SK-N-SH treated with all-trans-retinoic acid at 6 μM for 48 hours (cell line): ENCODE measurements around the gene XBP1.

Experiments
- ATAC-seq: fragments of 200-7000 bp; cut with Tn5 transposase; 3 replicates; pipeline ENCODE4 v1.9.1; 2020; ENCODE audit warnings: mild to moderate bottlenecking, moderate library complexity
- CREB5 ChIP-seq: fragments of 250-450 bp; sonication (Bioruptor Pico); IDR thresholded peaks from 2 replicates; pipeline ENCODE4 v1.5.1; 2020; ENCODE audit warnings: low read depth, mild to moderate bottlenecking, moderate library complexity
- CSDC2 ChIP-seq: fragments of 250-450 bp; sonication (Bioruptor Pico); IDR thresholded peaks from 2 replicates; pipeline ENCODE4 v1.5.0; 2020; ENCODE audit warnings: mild to moderate bottlenecking, moderate library complexity
- CSRNP3 ChIP-seq: fragments of 250-450 bp; sonication (Bioruptor Pico); IDR thresholded peaks from 2 replicates; pipeline ENCODE4 v1.5.1; 2021; ENCODE audit warnings: mild to moderate bottlenecking, moderate library complexity
- ESRRG ChIP-seq: fragments of 250-450 bp; sonication (Bioruptor Pico); IDR thresholded peaks from 2 replicates; pipeline ENCODE4 v1.6.1; 2021; ENCODE audit warnings: mild to moderate bottlenecking
- PATZ1 ChIP-seq: fragments of 250-450 bp; sonication (Bioruptor Pico); IDR thresholded peaks from 2 replicates; pipeline ENCODE4 v1.8.0; 2020; ENCODE audit warnings: mild to moderate bottlenecking, moderate library complexity, borderline replicate concordance
- POU6F1 ChIP-seq: fragments of 250-450 bp; sonication (Bioruptor Pico); IDR thresholded peaks from 2 replicates; pipeline ENCODE4 v1.8.0; 2021; ENCODE audit warnings: low read depth, mild to moderate bottlenecking, moderate library complexity, borderline replicate concordance
- PPARA ChIP-seq: fragments of 250-450 bp; sonication (Bioruptor Pico); IDR thresholded peaks from 2 replicates; pipeline ENCODE4 v1.5.0; 2020; ENCODE audit warnings: mild to moderate bottlenecking, borderline replicate concordance
- RARB ChIP-seq: fragments of 250-450 bp; sonication (Bioruptor Pico); IDR thresholded peaks from 2 replicates; pipeline ENCODE4 v1.8.0; 2021; ENCODE audit warnings: mild to moderate bottlenecking, moderate library complexity
- SNAI2 ChIP-seq: fragments of 250-450 bp; sonication (Bioruptor Pico); IDR thresholded peaks from 2 replicates; pipeline ENCODE4 v1.5.0; 2020; ENCODE audit warnings: mild to moderate bottlenecking, moderate library complexity
- TCF4 ChIP-seq: fragments of 250-450 bp; sonication (Bioruptor Pico); IDR thresholded peaks from 2 replicates; pipeline ENCODE4 v1.8.0; 2021; ENCODE audit warnings: mild to moderate bottlenecking, moderate library complexity, borderline replicate concordance
- TSHZ2 ChIP-seq: fragments of 250-450 bp; sonication (Bioruptor Pico); IDR thresholded peaks from 2 replicates; pipeline ENCODE4 v1.5.0; 2020; ENCODE audit warnings: mild to moderate bottlenecking, moderate library complexity
- ZC3H10 ChIP-seq: fragments of 250-450 bp; sonication (Bioruptor Pico); IDR thresholded peaks from 2 replicates; pipeline ENCODE4 v1.5.1; 2021; ENCODE audit warnings: mild to moderate bottlenecking, moderate library complexity
- ZFP3 ChIP-seq: fragments of 250-450 bp; sonication (Bioruptor Pico); IDR thresholded peaks from 2 replicates; pipeline ENCODE4 v1.5.0; 2020; ENCODE audit warnings: mild to moderate bottlenecking, moderate library complexity
- ZNF565 ChIP-seq: fragments of 450-650 bp; formaldehyde crosslinking; conservative IDR thresholded peaks from 2 replicates; pipeline ENCODE4 v1.5.0; 2020; ENCODE audit warnings: low read depth, mild to moderate bottlenecking, moderate library complexity
- ZNF70 ChIP-seq: fragments of 450-650 bp; formaldehyde crosslinking; IDR thresholded peaks from 2 replicates; pipeline ENCODE4 v1.5.0; 2020; ENCODE audit warnings: mild to moderate bottlenecking, moderate library complexity
- ZNF8 ChIP-seq: fragments of 450-650 bp; formaldehyde crosslinking; IDR thresholded peaks from 2 replicates; pipeline ENCODE4 v1.5.0; 2020; ENCODE audit warnings: mild to moderate bottlenecking, moderate library complexity

The XBP1 gene

GRCh38 chr22:28772633-28773460, 27.5 kb downstream of the XBP1 start, which contains the start of gene CCDC117 (continued):
- TF ChIP-seq PATZ1 (CRISPR knock-in tag), result no peak
- TF ChIP-seq PPARA (CRISPR knock-in tag), result no peak
- no peak for TF ChIP-seq RARB

GRCh38 chr22:28771195-28771791, 29.1 kb downstream of the XBP1 start:
- ATAC-seq, result no peak
- no peak for TF ChIP-seq ZNF8 (CRISPR knock-in tag)
- TF ChIP-seq CSRNP3 (CRISPR knock-in tag), result no peak
- no peak for TF ChIP-seq SNAI2
- TF ChIP-seq CREB5, result no peak
- no peak for TF ChIP-seq POU6F1 (CRISPR knock-in tag)
- TF ChIP-seq ZFP3 (CRISPR knock-in tag), result no peak
- no peak for TF ChIP-seq ZNF565 (CRISPR knock-in tag)
- TF ChIP-seq ZNF70 (CRISPR knock-in tag), result no peak
- no peak for TF ChIP-seq TCF4 (CRISPR knock-in tag)
- no peak for TF ChIP-seq ESRRG (CRISPR knock-in tag)
- no peak for TF ChIP-seq RARB
- no peak for TF ChIP-seq TSHZ2 (CRISPR knock-in tag)
- TF ChIP-seq PATZ1 (CRISPR knock-in tag), result no peak

GRCh38 chr22:28769394-28770085, 30.8 kb downstream of the XBP1 start:
- TF ChIP-seq ZC3H10 (CRISPR knock-in tag), result no peak
- TF ChIP-seq CREB5, result no peak
- no peak for TF ChIP-seq PPARA (CRISPR knock-in tag)
- TF ChIP-seq CSDC2 (CRISPR knock-in tag), result no peak
- TF ChIP-seq ESRRG (CRISPR knock-in tag), result no peak
- no peak for TF ChIP-seq TCF4 (CRISPR knock-in tag)
- TF ChIP-seq PATZ1 (CRISPR knock-in tag), result no peak
- no peak for ATAC-seq
